WTC11 (cell line): ENCODE results near the gene AGMAT.

Source experiments
- CTCF ChIP-seq: fragments of 200-600 bp; IDR thresholded peaks from 2 replicates; pipeline ENCODE4 v1.8.0; 2022; ENCODE audit warnings: antibody characterized with exemption
- MAX ChIP-seq: sonication (generic); formaldehyde crosslinking; IDR thresholded peaks from 2 replicates; pipeline ENCODE4 v1.8.0; 2022; ENCODE audit warnings: mild to moderate bottlenecking, missing genetic modification reagents
- NFYB ChIP-seq: sonication (generic); formaldehyde crosslinking; conservative IDR thresholded peaks from 2 replicates; pipeline ENCODE4 v1.8.0; 2022; ENCODE audit warnings: low read depth, missing genetic modification reagents
- NR1H2 ChIP-seq: sonication (generic); formaldehyde crosslinking; IDR thresholded peaks from 2 replicates; pipeline ENCODE4 v1.9.0; 2021; ENCODE audit warnings: mild to moderate bottlenecking, moderate library complexity, missing genetic modification reagents
- SMAD4 ChIP-seq: sonication (generic); formaldehyde crosslinking; IDR thresholded peaks from 2 replicates; pipeline ENCODE4 v1.8.0; 2022; ENCODE audit warnings: mild to moderate bottlenecking, missing genetic modification reagents
- SP1 ChIP-seq: sonication (generic); formaldehyde crosslinking; conservative IDR thresholded peaks from 2 replicates; pipeline ENCODE4 v1.8.1; 2022; ENCODE audit warnings: missing genetic modification reagents
- ZNF263 ChIP-seq: sonication (generic); formaldehyde crosslinking; IDR thresholded peaks from 2 replicates; pipeline ENCODE4 v1.8.1; 2022; ENCODE audit warnings: low read depth, mild to moderate bottlenecking, moderate library complexity, missing genetic modification reagents

DNA sequence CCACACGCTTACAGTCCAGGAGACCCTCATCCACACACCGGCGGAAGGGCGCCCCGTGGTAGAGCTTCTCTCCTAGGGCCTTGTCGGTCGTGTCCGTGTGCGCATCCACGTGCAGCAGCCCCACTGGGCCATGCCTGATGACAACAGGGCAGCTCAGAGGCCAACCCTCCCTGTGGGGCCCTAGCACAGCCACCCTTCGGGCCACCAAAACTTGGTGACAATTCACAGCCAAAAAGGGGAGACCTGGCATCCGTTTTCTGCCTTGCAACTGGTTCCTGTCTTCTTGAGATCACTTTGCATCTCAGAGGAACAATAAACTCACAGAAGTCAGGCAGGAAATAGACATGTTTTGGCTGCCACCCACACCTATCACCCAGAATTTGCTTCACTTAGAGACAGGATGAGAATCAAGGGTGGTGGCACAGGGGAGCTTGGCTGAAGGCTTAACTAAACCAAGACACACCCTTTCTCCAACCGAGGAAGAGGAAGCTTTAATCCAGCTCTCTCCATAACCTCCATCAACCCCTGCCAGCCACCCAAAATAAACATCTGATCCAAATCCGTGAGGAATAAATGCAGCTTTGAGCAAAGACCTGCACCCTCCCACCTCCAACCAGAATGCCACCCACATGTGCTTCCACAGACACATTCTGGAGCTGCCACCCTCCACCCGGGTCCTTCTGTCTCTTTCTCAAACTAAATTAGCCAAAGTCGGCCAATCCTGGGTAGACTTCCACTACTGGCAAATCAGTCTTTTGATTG is 5.7 kb downstream of the AGMAT start:
- TF ChIP-seq CTCF (no peak), NFYB (no peak), MAX (CRISPR knock-in tag) (no peak), NR1H2 (CRISPR knock-in tag) (no peak), ZNF263 (CRISPR knock-in tag) (no peak), SMAD4 (no peak), SP1 (CRISPR knock-in tag) (no peak)
